GM18873 (cell line): ENCODE measurements around the gene TRPT1.

Experiments
- ATAC-seq: cut with Tn5 transposase; IDR thresholded peaks from one replicate; pipeline ENCODE4 v1.9.1; 2021; ENCODE audit warnings: mild to moderate bottlenecking, moderate library complexity, moderate number of reproducible peaks; ENCODE audit not compliant: unreplicated experiment, low FRiP score

Gene TRPT1

GRCh38 chr11:64225608-64226506 is at the start of gene TRPT1, which contains the start of gene NUDT22:
Gene TRPT1 (minus strand): TSS chr11:64226186. CDS start chr11:64225860, 326 bp downstream.
Gene NUDT22 (plus strand): TSS chr11:64226274. CDS start chr11:64226653, 379 bp downstream.
- ATAC-seq, result no peak

DNA sequence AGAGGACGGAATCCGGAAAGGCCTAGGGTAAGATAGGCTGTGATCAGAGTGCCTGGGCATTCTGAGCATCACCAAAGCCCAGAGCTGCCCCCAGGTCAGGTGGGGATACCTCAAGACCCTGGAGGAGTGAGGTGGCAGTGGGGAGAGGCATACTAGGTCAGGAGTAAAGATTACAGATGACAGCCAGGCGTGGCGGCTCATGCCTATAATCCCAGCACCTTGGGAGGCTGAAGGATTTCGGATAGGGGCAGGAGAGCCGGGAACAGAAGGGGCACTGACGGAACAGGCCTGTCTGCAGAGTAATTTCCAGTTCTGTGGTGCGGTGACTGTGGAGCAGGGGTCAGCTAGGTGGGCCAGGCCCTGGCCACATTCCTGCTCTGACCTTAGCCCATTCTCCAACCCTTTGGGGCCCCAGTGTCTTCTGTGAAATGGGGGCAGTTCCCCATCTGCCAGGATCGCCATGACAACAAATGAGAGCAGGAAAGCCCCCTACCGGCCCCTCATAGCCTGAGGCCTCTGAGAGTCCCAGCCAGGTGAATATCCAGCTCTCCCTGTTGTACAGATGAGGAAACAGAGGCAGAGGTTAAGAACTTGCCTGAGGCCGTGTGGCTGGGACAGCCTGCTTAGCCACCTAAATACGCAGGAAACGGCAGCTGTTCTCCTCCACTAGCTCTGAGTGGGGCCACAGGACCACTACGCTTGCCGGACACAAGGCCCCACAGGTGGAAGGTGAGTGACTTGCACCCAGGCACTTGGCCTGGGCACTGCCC is 49.2 kb upstream of the TRPT1 start:
- ATAC-seq, result no peak

- ATAC-seq, result peak; percentile 71
Observed at GRCh38 chr11:64269540-64270220, 43.7 kb upstream of the TRPT1 start.

DNA sequence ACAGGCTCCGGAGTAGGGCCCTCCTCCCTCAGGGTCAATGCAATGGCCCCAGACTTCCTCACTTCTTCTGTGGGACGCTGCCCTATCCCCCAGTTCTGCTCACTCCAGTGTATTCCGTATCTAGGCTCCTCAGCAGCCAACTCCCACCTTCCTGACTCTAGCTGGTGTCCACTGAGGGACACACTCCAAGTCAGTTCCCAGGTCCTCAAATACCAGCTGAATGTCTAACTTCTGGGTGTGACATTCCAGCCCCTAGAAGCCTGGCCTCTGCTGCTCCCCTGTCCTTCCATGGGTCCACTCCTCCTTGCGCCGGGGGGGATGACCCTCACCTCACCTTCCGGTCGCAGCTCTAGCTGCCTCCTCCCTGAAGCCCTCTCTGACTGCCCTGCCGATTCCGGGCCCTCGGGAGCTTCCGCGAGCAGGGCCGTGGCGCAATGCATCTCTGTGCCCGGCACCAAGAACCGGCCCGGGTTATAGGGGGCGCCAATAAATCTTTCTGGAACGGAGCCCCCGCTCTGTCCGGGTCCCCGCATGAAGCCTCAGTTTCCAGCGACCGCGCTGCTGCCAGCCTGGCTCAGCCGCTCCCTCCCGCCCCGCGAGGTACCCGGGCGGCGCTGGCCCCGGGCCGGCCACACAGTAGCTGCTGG is 43.0 kb upstream of the TRPT1 start:
- peak; percentile 3 for ATAC-seq

DNA sequence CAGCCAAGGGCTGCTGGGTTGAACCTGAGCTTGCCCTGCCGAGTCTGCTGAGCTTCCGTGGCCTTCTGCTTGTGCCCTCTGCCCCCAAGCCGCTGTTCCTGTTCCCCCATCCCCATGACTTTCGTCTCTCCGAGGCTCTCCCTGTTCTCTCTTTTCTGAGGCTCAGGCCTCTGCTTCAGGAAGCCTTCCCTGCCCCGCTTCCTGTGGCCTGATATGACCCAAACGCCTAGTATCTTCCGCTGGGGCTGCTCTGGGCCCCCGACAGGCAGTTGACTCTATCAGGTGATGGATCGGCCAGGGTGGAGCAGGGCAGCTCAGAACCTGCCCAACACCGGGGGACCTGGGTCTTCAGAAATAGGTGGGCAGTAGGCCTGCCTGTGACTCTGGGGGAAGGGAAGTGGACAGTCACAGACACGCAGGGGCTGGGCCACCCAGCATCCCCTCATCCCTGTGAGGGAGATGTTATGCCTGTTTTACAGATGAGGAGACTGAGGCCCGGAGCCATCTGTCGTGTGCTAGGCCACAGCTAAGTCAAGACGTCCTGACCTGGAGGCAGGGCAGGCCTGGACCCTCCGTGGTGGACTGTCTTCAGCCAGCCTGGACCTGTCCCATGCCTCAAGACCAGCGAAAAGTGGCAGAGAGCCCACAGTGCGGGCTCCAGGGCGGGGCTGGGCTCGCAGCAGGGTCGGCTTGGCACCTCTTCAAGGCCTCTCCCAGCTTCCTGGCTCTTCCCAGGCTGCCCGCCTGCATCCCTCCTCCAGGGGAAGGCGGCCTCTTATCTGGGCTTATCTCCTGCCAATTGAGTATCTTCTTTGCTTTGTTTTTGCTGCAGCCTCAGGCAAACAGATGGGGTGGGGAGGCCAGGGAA is 42.3 kb upstream of the TRPT1 start:
- no peak for ATAC-seq

DNA sequence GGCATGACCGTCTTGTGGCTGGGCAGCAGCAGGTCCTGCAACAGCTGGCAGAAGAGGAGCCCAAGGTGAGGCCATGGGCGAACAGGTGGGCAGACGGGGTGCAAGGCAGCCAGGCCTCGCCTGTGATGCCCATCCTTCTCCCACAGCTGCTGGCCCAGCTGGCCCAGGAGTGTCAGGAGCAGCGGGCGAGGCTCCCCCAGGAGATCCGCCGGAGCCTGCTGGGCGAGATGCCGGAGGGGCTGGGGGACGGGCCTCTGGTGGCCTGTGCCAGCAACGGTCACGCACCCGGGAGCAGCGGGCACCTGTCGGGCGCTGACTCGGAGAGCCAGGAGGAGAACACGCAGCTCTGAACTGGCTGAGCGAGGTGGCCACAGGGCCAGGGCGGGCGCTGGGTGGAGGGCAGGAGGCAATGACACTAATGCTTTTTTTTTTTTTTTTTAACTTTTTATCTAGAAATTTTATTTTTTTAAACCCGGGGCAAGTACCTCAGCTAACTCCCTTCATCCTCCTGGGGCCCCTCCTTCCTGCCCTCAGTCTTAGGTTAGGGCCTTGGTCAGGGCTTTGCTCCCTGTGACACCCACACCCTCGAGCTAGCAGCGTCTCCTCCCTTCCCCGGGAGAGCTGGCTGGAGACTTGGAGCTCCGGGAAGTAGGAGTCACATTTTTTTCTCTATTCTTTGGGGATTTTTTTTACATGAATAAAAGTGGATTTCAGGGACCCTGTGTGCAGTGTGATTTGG is 41.4 kb upstream of the TRPT1 start:
- ATAC-seq, result no peak

GRCh38 chr11:64266339-64266738 is 40.4 kb upstream of the TRPT1 start:
- ATAC-seq, result no peak

DNA sequence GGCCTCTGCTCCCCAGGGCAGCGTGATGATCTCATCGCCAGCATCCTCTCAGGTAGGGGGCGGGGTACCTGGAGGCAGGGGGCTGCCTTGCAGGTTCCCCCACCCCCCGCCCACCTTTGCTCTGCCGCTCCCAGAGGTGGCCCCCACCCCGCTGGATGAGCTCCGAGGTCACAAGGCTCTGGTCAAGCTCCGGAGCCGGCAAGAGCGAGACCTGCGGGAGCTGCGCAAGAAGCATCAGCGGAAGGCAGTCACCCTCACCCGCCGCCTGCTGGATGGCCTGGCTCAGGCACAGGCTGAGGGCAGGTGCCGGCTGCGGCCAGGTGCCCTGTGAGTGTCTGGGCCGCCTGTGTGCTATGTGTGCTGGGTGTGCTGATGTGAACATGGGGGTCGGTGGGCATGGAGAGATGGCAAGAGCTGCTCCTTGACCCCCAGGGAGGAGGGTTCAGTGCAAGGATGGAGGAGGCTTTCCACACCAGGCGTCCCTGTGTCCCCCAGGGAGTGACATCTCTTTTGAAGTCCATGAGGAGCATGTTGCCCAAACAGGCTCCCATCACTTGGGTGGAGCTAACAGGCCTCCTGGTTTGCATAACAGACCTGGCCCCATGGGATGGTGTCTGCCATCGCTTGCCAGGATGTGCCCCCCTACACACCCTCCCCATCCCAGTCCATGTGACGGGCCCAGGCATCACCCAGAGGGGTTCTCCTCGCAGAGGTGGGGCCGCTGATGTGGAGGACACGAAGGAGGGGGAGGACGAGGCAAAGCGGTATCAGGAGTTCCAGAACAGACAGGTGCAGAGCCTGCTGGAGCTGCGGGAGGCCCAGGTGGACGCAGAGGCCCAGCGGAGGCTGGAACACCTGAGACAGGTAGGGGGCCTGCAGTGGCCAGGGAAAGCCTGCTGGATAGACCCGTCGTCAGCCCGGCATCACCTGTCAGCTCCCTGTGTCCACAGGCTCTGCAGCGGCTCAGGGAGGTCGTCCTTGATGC is 39.5 kb upstream of the TRPT1 start:
- no peak for ATAC-seq

- no peak for ATAC-seq
Observed at GRCh38 chr11:64264371-64264852, 38.4 kb upstream of the TRPT1 start.

DNA sequence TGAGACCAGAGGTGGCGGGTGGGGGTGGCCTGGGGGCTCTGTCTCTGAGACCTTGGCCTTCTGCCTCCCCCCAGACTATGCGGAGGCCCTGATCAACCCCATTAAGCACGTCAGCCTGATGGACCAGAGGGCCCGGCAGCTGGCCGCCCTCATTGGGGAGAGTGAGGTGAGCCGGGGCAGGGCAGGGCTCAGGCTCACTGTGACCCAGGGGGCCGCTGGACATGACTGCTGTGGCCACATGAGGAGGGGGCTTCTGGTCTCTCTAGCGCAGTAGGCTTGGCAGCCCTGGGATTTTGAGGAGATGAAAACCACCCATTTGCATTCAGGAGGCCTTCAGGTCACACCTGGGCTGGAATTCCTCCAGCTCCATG is 37.9 kb upstream of the TRPT1 start:
- ATAC-seq, result no peak

GRCh38 chr11:64263021-64263946 is 37.3 kb upstream of the TRPT1 start:
- no peak for ATAC-seq

DNA sequence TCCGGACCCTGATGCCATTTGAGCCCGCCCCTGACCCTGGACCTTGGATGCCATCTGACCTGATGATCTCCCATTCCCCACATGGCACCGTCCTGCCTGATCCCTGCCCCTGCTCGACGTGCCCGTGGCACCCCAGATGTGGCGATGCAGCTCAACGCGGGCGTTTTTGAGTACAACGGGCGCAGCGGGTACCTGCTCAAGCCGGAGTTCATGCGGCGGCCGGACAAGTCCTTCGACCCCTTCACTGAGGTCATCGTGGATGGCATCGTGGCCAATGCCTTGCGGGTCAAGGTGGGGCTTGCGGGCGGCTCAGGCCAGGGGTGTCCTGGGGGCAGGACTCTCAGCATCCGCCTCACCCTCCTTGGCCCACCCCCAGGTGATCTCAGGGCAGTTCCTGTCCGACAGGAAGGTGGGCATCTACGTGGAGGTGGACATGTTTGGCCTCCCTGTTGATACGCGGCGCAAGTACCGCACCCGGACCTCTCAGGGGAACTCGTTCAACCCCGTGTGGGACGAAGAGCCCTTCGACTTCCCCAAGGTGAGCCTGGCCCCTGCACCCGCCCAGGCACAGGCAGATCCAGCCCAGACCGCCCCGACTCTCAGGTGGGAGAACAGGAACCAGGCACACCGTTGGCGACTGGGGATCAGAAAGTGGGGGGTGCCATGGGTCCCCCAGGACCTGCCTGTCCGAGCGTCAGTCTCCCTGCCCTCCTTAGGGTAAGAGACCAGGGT is 36.5 kb upstream of the TRPT1 start:
- ATAC-seq, result no peak

- no peak for ATAC-seq
Observed at GRCh38 chr11:64261556-64262080, 35.6 kb upstream of the TRPT1 start.

DNA sequence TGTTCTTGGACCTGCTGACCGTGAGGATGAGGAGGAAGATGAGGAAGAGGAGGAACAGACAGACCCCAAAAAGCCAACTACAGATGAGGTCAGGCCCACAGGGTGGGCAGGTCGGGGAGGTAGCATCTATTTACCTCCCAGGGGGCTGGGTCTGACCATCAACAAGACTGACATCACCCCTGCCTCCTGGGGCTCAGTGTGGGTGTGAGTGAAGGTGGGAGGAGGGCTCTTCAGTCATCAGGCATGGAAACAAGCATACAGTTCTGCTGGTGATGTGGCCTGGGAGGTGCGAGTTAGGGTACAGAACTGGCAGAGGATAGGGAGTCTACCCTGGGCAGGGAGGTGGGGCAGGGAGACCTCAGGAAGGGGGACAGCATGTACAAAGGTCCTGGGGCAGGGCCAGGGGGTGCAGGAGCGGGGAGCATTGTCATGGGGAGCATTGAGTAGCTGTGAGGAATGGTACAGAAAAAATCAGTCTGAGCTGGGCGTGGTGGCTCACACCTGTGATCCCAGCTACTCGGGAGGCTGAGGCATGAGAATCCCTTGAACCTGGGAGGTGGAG is 34.2 kb upstream of the TRPT1 start:
- no peak for ATAC-seq

GRCh38 chr11:64259533-64260067 is 33.6 kb upstream of the TRPT1 start:
- no peak for ATAC-seq
